ENCODE measurements around the gene AANAT.

- no peak for TF ChIP-seq POLR2A (IDR thresholded peaks at IDR 0.05)
- TF ChIP-seq CTCF (IDR thresholded peaks at IDR 0.05), result no peak
Measured at GRCh38 chr17:76469076-76469990, 1.9 kb downstream of the AANAT start.
